HL-60 (cell line): Measurements from ENCODE around the gene RAB8A.

Experiments
- DNase-seq, 2 experiments: peaks; one replicate each; pipeline ENCODE4 v3.0.0-alpha.2; 2010 to 2020; ENCODE audit warnings: low read depth in 1 of 2, low spot score in 1 of 2
- H3K27ac ChIP-seq: fragments of 250-450 bp; sonication (Bioruptor Pico); replicated peaks from 2 replicates; pipeline ENCODE4 v1.5.1; 2020; ENCODE audit warnings: mild to moderate bottlenecking, moderate library complexity
- H3K27me3 ChIP-seq: fragments of 250-450 bp; sonication (Bioruptor Pico); 2 replicates; pipeline ENCODE4 v1.5.1; 2021; ENCODE audit warnings: mild to moderate bottlenecking, moderate library complexity; ENCODE audit not compliant: insufficient read depth, poor library complexity, severe bottlenecking
- H3K4me3 ChIP-seq: replicated peaks from 2 replicates; pipeline ENCODE4 v1.5.1; 2011; ENCODE audit warnings: mild to moderate bottlenecking, control low read depth, low read length; ENCODE audit not compliant: insufficient read depth
- GABPA ChIP-seq: IDR thresholded peaks from 2 replicates; pipeline ENCODE4 v1.6.1; 2012; ENCODE audit warnings: low read depth
- POLR2AphosphoS5 ChIP-seq: IDR thresholded peaks from 2 replicates; pipeline ENCODE4 v1.6.1; 2012; ENCODE audit warnings: low read depth
- SPI1 ChIP-seq: IDR thresholded peaks from 2 replicates; pipeline ENCODE4 v1.6.1; 2012; ENCODE audit warnings: low read depth, mild to moderate bottlenecking, borderline replicate concordance
- TF ChIP-seq, protein P1 (sequence below): IDR thresholded peaks from one replicate; pipeline ENCODE4 v1.5.1; 2011; ENCODE audit warnings: low read length, control low read depth, inconsistent platforms; ENCODE audit not compliant: insufficient read depth
- TF ChIP-seq, protein P2 (sequence below): IDR thresholded peaks from 2 replicates; pipeline ENCODE4 v1.6.1; 2012; ENCODE audit warnings: low read depth; ENCODE audit not compliant: insufficient replicate concordance

The RAB8A gene

DNA sequence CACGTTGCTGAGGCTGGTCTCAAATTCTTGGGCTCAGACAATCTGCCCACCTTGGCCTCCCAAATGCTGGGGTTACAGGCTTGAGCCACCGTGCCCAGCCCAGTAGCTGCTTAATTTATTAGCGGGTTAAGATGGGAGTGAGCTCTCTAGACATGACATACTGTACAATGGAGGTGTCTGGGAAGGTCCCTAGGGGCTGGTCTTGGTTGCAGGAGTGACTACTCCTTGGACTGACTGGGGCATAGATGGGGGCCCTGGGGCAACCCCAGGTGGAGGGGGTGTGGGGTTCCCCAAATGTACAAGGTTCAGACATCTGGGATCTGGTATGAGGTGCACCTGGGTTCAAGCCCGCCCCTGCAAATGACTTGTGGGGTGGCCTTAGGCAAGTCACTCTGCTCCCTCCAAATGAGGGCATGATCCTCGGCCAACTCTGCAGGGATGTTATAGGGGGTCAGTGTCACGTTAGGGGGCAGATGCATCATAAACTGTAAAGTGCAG is 48.8 kb downstream of the RAB8A start:
- H3K27ac ChIP-seq, result no peak overlapping the region
- no peaks in the 10 kb centered on the region for H3K27me3 ChIP-seq
- DNase-seq, result no peak
- H3K4me3 ChIP-seq, result no peak overlapping the region
- TF ChIP-seq SPI1 (no peak), GABPA (no peak), POLR2AphosphoS5 (no peak; the same call in 1 of the 2 replicates)
- TF ChIP-seq, protein P1, sequence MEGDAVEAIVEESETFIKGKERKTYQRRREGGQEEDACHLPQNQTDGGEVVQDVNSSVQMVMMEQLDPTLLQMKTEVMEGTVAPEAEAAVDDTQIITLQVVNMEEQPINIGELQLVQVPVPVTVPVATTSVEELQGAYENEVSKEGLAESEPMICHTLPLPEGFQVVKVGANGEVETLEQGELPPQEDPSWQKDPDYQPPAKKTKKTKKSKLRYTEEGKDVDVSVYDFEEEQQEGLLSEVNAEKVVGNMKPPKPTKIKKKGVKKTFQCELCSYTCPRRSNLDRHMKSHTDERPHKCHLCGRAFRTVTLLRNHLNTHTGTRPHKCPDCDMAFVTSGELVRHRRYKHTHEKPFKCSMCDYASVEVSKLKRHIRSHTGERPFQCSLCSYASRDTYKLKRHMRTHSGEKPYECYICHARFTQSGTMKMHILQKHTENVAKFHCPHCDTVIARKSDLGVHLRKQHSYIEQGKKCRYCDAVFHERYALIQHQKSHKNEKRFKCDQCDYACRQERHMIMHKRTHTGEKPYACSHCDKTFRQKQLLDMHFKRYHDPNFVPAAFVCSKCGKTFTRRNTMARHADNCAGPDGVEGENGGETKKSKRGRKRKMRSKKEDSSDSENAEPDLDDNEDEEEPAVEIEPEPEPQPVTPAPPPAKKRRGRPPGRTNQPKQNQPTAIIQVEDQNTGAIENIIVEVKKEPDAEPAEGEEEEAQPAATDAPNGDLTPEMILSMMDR, result no peak
- TF ChIP-seq, protein P2, sequence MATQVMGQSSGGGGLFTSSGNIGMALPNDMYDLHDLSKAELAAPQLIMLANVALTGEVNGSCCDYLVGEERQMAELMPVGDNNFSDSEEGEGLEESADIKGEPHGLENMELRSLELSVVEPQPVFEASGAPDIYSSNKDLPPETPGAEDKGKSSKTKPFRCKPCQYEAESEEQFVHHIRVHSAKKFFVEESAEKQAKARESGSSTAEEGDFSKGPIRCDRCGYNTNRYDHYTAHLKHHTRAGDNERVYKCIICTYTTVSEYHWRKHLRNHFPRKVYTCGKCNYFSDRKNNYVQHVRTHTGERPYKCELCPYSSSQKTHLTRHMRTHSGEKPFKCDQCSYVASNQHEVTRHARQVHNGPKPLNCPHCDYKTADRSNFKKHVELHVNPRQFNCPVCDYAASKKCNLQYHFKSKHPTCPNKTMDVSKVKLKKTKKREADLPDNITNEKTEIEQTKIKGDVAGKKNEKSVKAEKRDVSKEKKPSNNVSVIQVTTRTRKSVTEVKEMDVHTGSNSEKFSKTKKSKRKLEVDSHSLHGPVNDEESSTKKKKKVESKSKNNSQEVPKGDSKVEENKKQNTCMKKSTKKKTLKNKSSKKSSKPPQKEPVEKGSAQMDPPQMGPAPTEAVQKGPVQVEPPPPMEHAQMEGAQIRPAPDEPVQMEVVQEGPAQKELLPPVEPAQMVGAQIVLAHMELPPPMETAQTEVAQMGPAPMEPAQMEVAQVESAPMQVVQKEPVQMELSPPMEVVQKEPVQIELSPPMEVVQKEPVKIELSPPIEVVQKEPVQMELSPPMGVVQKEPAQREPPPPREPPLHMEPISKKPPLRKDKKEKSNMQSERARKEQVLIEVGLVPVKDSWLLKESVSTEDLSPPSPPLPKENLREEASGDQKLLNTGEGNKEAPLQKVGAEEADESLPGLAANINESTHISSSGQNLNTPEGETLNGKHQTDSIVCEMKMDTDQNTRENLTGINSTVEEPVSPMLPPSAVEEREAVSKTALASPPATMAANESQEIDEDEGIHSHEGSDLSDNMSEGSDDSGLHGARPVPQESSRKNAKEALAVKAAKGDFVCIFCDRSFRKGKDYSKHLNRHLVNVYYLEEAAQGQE, result no peak

DNA sequence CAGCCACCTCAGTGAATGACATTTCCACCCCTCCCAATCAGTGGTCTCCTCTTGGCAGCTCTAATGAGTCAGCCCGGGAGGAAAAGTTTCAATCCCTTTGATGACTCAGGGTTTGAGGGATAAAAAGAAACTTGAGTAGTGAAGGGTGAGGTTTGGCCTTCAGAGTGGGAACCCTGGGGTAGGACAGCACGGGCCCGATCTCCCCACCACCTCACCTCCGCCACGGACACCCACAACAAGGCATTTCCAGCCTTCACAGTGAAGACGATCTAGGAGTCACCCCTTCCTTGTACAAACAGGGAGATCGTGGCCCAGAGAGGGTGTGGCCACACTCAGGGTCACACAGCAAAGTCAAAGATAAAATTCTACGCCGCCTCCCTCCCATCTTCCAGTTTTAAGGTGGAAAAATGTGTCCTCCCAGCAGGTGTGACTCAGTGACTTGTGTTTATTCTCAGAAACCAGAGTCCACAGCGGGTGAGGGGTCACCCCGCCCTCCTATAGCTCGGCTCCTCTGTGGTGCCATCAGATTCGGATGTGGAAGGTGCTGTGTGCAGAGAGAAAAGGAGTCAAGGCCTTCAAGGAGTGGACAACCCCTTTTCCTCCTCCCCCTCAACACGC is 49.4 kb downstream of the RAB8A start:
- TF ChIP-seq POLR2AphosphoS5, result peak; percentile 44; the same call in 1 of the 2 replicates
- TF ChIP-seq, protein P2, result no peak
- Histone ChIP-seq H3K27me3 (no peaks in the 10 kb centered on the region), H3K4me3 (no peak overlapping the region), H3K27ac (no peak overlapping the region)
- no peak for DNase-seq

DNA sequence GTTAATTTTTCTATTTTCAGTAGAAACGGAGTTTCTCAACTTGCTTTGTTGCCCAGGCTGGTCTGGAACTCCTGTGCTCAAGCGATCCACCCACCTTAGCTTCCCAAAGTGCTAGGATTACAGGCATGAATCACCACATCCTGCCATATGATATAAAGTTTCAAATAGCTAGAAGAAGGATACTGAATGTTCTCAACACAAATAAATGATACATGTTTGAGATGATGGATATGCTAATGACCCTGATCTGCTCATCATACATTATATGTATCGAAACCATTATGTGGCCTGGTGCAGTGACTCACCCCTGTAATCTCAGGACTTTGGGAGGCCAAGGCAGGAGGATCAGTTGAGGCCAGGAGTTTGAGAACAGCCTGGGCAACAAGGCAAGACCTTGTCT is 50.2 kb downstream of the RAB8A start:
- Histone ChIP-seq H3K4me3 (no peak overlapping the region), H3K27me3 (no peaks in the 10 kb centered on the region), H3K27ac (no peak overlapping the region)
- TF ChIP-seq, protein P1, result no peak
- TF ChIP-seq, protein P2, result no peak
- no peak for TF ChIP-seq GABPA
- TF ChIP-seq SPI1, result no peak
- no peak for TF ChIP-seq POLR2AphosphoS5
- DNase-seq, result no peak
